Cerebellar nuclear complex (tissue), 1 donor: ENCODE measurements around the gene DZIP1L.
A peak's percentile ranks its signal among the peaks of the same experiment; 100 is the strongest.
"Not testable (repeated sequence)": the region's sequence is repeated elsewhere in the genome, so short reads cannot be mapped to it uniquely, and the experiment has no call there.

Experiments
- DNase-seq, 2 experiments: peaks; one replicate each; lab custom pipeline; 2025; lab: John Stamatoyannopoulos, UW

DZIP1L gene

DNA sequence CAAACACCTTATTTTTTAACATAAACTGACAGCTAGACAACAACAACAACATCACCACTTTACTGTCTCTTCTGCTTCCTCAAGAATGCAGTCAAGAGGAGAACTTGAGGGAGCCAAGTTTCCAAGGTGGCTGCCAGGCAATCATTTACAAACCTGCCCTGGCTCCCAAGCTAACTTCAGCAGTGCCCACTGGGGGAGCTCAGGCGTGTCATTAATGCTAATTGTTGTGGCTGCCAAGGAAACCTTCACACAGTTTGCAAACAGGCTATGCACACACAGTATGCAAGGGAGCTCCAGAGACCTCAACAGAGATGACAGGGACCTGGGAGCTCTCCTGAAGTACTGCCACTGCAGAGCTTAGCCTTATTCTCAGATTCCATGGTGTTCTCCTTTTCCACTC is 2.1 kb downstream of the DZIP1L start:
- no peak for DNase-seq

DNA sequence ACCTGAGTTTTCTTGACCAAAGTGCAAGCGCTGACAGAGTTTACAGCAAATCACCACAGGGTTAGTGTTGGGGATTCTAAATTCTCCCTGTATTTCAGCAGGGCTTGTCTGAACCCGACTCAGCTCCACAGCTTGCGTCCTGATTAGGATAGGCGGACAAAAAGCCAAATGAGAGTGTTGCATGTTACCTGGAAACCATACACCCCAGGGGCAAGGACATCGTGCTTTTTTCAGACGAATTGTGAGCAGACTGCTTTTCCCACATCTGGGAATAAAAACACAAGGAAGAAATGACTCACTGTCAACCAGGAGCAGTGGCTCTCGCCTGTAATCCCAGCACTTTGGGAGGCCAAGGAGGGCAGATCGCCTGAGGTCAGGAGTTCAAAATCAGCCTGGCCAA is 3.0 kb downstream of the DZIP1L start:
- no peak for DNase-seq

DNA sequence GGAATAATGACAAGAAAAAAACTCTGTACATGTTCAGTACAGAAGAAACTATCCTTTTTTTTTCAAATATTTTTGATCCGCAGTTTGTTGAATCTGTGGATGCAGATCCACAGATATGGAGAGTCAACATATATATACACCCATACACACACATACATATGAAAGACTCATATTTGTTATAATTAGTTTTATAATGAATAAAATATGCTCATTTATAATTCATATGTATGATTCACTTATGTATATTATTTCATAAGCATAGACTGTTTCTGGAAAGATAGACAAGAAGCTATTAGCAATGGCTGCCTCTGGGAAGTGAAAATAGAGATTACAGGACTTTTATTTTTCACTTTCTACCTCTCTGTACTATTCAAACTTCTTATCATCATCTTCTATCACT is 9.8 kb downstream of the DZIP1L start:
- DNase-seq = no peak

DNA sequence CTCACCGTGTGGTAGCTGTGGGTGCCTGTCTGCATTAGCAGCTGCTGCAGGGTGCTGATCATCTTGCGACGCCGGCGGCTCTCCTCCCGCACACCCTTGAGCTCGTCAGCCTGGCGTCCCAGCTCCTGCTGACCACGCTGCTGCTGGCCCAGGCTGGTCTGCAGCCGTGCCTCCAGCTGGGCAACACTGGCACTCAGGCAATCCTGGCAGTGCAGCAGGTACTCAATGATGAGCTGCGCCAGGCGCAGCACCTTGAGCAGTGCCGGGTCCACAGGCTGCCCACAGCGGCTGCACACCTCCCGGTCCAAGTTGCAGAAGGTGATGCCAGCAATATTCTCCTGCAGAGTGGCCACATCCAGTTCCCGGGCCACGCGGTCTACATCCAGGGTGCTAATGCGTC is 11.9 kb downstream of the DZIP1L start:
- DNase-seq = no peak

DNA sequence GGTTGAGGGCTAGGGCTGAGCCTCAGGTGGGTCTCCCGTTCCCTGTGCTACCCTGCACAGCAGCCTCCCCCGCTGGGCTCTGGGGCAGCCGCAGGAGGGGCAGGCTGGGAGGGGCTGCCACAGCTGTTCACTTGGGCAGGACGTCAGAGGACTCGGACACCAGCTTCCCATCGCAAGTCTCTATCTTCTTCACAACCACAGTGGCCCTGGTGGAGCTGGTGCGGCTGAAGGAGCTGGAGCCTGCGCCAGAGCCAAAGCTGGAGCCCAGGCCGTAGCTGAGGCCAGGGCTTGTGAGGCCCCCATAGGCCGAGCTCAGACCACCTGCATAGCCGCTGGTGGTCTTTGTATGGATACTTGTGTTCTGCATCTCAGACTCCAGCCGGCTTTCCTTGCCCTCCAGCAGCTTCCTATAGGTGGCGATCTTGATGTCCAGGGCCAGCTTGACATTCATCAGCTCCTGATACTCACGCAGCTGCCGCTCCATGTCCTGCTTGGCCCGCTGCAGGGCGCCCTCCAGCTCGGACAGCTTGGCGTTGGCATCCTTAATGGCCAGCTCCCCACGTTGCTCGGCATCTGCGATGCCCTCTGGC is 14.0 kb downstream of the DZIP1L start:
- not testable (repeated sequence) for DNase-seq

DNA sequence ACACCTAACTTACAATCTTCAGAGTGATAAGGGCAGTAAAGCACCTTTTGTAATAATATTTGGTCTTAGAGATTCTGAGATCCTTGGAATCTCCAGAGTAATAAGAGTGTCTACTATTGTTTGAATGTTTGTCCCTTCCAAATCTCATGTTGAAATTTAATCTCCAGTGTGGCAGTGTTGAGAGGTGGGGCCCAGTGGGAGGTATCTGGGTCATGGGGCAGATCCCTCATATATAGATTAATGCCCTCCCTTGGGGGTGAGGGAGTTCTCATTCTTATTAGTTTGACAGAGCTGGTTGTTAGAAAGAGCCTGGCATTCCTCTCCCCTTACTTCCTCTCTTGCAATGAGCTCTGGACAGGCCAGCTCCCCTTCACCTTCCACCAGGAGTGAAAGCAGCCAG is 16.0 kb downstream of the DZIP1L start:
- DNase-seq = no peak

DNA sequence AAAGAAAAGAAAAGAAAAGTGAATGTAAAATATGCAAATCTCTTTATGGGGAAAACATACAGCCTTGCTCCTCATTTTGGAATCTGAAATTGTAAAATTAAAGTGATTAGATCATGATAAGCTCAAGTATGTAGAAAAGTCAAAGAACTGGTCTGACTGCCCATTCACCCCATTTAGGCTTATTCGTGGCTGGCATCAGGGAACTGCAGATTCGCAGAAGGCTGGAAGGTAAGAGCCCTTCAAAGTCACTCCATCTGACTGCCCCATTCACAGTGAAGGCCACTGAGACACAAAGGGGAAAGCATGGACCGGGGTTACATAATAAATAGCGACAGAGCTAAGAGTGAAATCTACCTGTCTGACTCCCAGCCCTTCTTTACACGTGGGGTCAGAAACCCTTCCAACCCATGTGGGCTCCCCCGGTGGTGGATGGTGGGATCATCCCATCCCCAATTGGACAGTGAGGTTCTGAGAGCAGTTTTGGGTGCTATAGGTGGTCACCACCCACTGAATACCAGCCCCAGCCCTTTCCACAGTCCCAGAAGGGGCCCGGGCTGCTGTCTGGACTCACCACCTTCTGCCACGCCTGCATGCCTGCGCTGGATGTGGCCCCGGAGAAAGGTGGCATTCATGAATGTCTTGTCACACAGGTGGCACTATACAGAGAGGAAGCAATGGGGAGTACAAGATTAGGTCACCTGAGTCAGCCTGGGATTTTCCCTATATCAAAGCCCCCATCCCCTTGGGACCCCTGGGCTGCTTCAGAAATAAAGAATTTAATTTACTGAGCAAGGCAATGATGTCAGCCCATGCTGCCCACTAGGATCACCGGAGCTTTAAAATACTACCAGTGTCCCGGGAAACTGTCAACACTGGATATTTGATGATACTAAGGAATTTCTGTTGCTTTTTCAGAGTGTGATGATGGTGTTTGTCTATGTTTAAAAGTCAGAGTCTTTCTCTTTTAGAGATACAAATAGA is 17.9 kb downstream of the DZIP1L start:
- no peak for DNase-seq

DNA sequence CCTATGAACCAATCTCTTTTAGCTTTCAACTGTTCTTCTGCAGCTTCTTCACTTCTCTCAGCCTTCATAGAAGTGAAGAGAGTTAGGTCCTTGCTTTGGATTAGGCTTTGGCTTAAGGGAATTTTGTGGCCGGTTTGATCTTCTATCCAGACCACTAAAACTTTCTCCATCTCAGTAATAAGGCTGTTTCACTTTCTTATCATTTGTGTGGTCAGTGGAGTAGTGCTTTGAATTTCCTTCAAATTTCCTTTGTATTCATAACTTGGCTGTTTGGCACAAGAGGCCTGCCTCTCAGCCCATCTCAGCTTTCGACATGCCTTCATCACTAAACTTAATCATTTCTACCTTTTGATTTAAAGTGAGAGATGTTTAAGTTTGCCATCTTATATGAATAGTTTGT is 21.7 kb downstream of the DZIP1L start:
- DNase-seq = no peak

DNA sequence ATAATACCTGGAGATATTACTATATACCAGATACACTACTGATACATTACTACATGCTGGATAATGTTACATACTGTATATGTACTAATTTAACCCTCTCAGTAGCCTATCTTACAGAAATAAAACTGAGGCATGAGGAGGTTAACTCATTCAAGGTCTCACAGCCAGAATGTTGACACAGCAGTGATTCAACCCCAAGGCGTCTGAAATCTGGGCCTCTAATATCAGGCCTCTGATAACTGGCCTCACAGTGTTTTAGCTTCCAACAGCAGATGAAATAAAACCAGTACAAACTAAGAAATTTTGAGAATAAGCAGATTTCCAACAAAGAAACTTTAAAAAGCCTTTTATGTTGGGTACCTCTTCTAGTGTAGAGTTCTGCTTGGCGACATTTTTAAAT is 23.4 kb downstream of the DZIP1L start:
- DNase-seq = no peak

DNA sequence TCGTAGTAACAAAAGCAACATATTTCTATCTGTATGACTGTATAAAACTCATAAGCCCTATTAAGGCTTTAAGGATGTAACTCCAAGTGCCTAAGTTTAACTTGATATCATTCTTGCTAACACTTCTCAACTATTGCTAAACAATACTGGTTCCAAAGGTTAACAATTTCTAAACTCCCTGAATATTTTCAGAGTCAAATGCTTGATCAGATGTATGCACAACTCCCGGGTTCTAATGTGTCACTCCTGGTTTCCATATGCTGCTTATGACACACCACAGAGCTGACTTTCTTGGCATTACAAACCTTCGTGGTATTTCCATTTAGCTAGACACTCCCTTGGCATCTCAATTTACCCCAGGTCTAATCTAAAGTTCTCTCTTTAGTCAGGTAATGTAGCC is 26.3 kb downstream of the DZIP1L start:
- no peak for DNase-seq

DNA sequence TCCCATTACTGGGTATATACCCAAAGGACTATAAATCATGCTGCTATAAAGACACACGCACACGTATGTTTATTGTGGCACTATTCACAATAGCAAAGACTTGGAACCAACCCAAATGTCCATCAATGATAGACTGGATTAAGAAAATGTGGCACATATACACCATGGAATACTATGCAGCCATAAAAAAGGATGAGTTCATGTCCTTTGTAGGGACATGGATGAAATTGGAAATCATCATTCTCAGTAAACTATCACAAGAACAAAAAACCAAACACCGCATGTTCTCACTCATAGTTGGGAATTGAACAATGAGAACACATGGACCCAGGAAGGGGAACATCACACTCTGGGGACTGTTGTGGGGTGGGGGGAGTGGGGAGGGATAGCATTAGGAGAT is 29.7 kb downstream of the DZIP1L start:
- DNase-seq = not testable (repeated sequence)

DNA sequence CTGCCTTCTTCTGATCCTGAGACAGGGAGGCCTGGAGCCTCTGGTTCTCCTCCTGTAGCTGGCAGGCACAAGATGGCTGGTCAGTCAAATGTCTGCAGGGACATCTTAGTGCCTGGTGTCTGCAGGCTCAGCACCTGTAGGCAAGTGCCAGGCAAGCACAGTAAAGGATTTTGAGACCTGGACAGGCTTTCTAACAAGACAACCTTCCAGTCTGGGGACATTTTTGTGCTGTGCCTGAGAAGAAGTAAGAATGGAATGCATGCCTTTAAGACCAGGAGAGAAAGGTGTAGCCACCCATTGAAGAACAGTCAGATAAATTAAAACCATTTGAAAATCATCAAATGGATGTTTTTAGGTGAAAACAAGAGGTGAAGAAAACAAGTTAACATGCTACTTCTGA is 31.2 kb downstream of the DZIP1L start:
- no peak for DNase-seq

DNA sequence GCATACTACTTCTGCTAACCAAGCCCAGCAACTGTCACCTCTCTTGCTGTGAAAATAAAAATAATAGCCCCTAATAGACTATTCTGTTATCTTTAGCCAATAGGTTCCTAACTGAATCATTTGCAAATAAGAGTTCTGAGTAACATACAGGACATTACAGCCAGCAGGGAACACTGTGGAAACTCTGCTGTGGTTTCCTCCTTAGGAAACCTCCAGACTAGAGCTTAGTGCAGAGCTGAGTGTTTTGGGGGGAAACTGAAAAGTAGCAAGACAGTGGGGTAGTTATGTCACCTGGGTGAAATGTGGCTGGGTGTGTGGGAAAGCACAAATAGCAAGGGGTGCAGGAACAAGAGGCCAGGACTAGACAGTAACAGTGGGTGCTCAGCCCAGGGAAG is 32.4 kb downstream of the DZIP1L start:
- DNase-seq = no peak

DNA sequence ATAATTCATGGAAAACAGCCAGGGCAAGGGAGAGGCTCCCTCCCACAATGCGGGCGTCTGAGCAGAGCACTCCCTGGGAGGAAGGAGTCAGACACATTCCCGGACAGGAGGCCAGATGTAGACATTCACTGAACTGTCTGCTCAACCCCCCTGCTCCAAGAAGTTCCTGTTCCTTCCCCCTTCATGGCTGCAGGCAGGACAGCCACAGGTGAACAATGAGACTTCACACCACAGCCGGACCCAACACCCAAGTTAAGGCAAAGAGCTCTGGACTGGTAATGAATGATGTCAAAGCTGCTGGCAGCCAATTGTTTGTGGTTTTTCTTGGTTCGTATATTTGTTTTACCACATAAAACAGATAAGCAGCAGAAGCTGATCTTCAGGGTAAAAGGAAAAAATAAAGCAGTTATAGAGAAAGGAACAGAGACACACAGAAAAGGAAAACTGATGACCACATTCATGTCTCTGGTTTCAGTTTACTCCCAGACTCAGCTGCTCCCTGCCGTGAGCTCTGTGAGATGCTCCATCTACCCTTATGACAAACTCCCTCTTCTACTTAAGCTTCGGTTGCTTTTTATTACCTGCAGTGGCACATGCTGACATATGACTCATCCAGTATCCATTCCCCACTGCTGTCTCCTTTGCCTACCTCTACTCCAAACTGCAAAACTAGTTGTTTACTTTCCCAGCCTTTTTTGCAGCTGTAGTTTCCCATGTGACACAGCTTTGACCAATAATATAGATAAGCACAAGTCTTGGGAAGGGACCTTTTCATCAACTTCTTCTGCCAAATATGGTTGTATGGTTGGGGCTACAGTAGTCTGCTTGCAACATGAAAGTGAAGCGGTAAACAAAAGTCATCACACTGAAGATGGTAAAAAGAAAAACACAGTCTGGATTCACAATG is 33.1 kb downstream of the DZIP1L start:
- DNase-seq = no peak

DNA sequence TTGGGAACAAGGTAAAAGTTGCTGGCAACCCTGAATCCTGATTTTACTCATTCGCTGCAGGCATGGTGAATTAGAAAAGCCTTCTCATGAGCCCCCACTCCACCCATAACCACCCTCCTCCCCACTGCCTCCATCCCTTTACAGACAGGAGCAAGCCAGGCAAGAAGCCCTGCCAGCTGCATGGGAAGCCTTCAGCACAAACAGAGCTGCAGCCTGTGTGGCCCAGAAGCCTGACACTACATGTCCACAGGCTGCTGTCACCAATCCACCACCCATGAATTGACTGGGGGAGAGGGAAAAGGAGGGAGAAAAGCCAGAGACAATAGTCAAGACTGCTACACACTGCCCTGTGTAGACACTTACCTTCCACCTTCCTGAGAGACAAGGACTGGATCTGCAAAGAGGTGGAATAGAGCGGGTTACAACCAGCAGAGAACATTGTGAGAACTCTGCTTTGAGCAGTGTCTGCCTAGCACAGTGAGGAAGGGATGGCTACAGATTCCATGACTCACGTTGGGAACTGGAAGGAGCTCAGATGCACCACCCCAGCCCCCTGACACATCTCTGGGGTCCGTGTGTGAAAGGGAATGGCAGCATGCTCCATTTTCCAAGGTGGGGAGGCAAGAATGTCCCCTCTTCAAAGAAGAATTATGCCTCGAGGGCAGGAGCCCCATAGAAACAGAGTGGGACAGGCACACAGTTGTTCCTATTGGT is 33.9 kb downstream of the DZIP1L start:
- DNase-seq = no peak

DNA sequence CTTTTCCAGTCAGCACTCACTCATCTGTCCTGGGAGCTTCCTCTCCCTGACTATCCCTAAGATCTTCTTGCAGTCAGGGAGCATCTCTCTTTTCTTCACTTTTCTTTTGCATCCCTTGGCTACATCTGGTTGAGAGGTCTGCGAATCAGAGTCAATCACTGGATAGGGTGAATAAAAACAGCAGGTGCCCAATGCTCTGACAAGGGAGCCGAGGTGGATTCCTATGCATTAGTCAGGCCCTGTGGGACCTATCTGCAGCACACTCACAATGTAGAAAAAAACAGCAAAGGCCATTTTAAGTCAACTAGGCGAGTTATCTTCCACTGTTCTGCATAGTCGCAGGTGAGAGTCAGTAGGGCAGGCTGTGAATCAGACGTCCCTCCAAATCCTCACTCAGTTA is 35.5 kb downstream of the DZIP1L start:
- no peak for DNase-seq

DNA sequence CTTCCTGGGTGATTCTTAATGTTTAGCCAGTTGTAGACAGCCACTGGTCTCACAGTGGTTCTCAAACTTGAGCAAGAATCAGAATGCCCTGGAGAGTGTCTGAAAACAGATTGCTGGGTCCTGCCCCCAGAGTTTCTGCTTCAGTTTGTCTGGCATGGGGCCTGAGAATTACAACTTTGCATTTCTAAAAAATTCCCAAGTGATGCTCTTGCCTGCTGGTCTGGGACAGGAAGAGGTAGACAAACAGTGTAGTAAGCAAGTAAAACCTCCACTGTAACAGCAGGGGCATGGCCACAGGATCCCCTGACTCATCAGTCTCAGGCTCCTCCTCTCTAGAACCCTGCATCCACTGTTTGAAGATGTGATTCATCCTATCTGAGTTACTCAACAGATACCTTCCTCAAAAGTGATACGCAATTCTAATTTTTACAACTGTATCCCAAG is 36.5 kb downstream of the DZIP1L start:
- no peak for DNase-seq

DNA sequence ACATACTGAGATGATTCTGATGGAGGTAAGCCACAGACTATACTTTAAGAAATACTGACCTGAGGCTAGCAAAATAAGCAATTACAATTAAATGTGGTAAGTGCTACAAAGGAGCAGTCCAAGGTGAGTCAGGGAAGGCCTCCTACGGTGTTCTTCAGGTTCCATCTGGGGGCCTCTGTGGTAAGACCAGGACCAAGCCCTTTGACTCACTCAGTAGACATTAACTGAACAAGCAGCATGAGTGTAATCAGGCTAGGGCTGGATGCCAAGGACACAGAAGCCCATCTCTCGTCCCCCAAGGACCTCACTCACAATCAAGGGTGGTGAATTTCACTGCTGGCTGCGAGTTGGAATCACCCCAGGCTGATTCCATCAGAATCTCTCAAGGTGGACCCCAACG is 37.3 kb downstream of the DZIP1L start:
- no peak for DNase-seq

DNA sequence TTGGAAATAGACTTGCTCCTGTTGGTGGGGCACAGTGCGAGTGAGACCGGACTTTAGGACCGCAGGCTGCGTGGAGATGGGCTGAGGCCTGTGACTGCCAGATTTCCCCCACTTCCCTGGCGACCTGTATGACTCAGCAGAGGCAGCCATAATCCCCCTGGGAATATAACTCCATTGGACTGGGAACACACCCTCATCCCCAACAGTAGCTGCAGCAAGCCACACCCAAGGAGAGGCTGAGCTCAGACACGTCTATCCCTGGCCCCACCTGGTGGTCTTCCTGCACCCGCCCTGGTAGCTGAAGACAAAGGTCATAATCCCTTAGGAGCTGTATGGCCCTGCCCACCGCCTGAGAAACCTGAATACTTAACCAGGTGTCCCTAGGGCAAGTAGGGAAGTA is 42.6 kb downstream of the DZIP1L start:
- no peak for DNase-seq

DNA sequence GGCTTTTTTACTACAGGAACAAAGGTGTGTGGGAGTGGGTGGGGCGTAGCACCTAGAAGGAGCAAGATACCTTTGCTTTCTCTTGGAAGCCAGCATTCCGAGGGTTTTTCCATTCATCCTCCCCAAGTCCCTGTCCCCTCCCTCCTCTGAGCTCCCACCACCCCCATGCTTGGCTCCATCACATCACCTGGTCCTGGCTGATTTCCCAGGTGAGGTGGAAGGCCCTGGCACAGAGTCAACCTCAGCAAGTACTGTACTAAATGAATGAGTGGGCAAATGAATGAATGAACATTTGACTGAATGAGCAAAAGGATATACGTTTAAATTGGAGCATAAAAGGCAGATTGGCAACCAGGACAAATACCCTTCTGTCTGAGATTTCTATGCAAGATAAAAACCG is 45.4 kb downstream of the DZIP1L start:
- DNase-seq = no peak

DNA sequence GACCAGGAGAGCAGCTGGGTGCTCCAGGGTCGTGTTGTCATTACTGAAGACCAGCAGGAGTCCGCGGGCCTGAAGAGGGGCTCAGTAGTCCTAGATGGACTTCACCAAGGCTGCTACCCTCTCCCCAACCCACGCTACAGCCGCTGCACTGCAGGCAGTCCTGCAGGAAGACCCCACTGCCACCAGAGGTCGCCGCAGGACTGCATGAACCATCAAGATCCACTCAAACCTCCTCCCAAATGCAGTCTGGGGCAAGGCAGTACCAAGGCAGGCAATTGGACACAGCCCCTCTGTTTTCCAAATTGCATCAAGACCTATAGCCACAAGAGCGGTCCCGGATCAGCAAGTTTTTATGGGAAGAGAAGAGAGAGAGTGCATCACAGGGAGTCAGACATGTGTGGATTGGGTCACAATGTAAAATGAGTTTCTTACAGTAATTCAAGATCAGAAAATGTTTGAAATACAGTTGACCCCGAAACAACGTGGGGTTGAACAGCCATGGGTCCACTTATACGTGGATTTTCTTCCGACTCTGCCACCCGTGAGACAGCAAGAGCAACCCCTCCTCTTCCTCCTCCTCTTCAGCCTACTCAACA is 46.7 kb downstream of the DZIP1L start:
- peak; percentile 2 to 47 for DNase-seq
